HG03469 (cell line): Measurements from ENCODE around the gene C12orf57.
A peak's percentile ranks its signal among the peaks of the same experiment; 100 is the strongest.

Source experiments
- ATAC-seq: cut with Tn5 transposase; IDR thresholded peaks from one replicate; pipeline ENCODE4 v1.9.1; 2021; ENCODE audit warnings: mild to moderate bottlenecking, moderate library complexity, moderate number of reproducible peaks; ENCODE audit not compliant: unreplicated experiment

The C12orf57 gene

DNA sequence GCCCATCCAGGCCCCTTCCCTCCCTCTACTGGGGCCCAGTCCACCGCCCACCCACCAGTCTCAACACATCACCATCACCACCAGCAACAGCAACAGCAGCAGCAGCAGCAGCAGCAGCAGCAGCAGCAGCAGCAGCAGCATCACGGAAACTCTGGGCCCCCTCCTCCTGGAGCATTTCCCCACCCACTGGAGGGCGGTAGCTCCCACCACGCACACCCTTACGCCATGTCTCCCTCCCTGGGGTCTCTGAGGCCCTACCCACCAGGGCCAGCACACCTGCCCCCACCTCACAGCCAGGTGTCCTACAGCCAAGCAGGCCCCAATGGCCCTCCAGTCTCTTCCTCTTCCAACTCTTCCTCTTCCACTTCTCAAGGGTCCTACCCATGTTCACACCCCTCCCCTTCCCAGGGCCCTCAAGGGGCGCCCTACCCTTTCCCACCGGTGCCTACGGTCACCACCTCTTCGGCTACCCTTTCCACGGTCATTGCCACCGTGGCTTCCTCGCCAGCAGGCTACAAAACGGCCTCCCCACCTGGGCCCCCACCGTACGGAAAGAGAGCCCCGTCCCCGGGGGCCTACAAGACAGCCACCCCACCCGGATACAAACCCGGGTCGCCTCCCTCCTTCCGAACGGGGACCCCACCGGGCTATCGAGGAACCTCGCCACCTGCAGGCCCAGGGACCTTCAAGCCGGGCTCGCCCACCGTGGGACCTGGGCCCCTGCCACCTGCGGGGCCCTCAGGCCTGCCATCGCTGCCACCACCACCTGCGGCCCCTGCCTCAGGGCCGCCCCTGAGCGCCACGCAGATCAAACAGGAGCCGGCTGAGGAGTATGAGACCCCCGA lies 7.0 kb upstream of the C12orf57 start:
- no peak for ATAC-seq

DNA sequence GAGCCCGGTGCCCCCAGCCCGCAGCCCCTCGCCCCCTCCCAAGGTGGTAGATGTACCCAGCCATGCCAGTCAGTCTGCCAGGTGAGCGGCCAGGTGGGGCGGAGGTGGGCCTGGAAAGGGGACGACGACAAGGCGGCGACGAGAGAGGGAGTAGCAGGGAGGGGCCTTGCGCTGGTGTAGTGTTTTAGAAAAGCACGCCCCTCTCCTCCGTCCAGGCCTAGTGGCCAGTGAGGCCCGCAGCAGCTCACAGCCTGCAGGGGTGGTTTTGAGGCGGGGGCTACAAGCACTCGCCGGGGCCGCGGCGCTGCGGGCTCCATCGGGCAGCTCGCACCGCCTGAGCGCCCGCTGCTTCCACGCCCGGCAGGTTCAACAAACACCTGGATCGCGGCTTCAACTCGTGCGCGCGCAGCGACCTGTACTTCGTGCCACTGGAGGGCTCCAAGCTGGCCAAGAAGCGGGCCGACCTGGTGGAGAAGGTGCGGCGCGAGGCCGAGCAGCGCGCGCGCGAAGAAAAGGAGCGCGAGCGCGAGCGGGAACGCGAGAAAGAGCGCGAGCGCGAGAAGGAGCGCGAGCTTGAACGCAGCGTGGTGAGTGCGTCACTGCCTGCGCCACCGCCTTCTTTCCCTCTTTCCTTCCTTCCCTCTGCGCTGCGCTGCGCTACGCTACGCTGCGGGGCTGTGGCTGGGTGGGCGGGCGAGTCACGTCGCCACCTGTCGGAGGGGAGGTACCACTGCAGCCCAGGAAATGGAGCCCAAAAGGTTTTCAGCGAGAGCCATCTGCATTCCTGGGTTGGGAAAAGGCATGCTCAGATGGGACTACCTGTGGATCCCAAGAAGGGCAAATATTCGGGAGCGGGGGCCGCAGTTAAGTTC lies 6.1 kb upstream of the C12orf57 start:
- ATAC-seq: peak; percentile 74

DNA sequence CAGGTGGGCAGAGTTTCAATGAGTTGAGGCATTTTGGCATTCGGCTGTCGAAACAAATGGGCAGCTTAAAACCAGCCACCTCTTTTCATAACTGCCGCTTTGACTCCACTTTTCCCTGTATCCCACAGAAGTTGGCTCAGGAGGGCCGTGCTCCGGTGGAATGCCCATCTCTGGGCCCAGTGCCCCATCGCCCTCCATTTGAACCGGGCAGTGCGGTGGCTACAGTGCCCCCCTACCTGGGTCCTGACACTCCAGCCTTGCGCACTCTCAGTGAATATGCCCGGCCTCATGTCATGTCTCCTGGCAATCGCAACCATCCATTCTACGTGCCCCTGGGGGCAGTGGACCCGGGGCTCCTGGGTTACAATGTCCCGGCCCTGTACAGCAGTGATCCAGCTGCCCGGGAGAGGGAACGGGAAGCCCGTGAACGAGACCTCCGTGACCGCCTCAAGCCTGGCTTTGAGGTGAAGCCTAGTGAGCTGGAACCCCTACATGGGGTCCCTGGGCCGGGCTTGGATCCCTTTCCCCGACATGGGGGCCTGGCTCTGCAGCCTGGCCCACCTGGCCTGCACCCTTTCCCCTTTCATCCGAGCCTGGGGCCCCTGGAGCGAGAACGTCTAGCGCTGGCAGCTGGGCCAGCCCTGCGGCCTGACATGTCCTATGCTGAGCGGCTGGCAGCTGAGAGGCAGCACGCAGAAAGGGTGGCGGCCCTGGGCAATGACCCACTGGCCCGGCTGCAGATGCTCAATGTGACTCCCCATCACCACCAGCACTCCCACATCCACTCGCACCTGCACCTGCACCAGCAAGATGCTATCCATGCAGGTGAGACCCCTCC lies 5.2 kb upstream of the C12orf57 start:
- no peak for ATAC-seq

GRCh38 chr12:6939191-6939540 lies 4.7 kb upstream of the C12orf57 start:
- ATAC-seq: no peak

- no peak for ATAC-seq
These were observed 2.6 kb upstream of the C12orf57 start for GRCh38 chr12:6941267-6941666.

- no peak for ATAC-seq
These were observed 2.0 kb upstream of the C12orf57 start for GRCh38 chr12:6941782-6942181.

- ATAC-seq: no peak
These were observed 1.5 kb upstream of the C12orf57 start for GRCh38 chr12:6942331-6942665.

- peak; percentile 12 for ATAC-seq
These were observed 467 bp upstream of the C12orf57 start for GRCh38 chr12:6943389-6943721.

DNA sequence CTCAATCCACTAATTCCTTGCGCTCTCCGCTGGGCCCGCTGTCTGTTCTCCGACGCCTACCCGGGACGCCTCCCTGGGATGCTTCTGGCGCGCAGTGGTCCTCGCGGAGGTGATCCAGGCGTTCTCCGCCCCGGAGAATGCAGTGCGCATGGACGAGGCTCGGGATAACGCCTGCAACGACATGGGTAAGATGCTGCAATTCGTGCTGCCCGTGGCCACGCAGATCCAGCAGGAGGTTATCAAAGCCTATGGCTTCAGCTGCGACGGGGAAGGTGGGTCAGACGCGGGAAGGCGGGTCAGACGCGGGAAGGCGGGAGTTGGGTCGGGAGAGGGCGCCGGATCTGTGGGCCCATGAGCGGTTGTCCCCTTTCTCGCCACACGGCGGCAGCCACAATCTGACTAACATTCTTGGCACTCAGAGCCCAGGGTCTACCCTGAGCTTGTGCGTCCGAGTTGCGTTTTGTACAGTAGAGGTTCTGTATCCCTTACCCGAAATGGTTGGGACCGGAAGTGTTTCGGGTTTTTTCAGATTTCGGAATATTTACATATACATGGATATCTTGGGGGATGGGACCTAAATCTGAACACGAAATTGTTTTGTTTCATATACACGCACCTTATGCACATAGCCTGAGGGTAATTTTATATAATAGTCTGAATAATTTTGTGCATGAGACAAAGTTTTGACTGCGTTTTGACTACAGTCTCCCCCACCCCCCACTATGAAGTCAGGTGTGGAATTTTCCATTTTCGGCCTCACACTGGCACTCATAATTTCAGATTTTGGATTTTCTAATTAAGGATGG lies 762 bp downstream of the C12orf57 start:
- ATAC-seq: peak; percentile 22

- ATAC-seq: no peak
These were observed 1.8 kb downstream of the C12orf57 start for GRCh38 chr12:6945613-6946012.

DNA sequence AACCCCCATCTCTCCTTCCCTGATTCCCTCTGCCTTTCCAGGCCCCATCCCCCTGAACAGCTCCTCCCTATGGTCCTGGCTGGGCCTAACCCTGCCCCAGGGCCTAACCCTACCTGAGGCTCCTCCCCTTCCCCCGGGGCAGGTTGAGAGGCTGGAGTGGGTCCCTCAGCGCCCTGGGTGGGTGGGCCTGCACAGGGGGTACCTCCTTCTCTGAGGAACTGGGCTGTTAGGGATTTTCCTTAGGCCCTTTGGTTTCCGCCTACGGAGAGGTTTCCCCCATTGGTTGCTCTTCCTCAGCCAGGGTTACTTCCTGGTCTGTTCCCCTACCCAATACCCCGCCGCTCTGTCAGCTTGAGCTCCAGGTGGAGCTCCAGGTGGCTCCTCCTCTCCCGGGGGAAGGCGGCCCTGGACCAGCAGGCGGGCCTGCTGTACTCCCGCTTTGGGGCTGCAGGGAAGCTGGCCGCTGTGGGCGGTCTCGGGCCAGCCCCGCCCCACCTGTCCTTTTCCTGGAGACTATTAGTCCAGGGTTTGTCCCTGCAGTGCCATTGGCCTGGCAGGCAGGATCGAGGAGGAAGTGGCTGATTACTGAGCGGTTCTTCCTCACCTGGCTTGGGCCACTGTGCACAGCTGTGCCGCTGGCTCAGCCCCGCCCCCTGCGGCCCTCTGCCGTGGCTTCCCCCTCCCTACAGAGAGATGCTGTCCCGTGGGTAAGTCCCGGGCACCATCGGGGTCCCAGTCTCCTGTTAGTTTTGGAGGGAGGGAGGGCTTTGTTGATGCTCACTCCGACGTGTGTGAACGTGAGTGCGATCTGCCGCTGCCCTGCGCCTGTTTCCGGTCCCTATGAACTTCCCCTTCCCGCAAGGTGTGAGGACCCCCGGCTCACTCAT lies 2.5 kb downstream of the C12orf57 start:
- ATAC-seq: no peak

- ATAC-seq: no peak
These were observed 3.1 kb downstream of the C12orf57 start for GRCh38 chr12:6946920-6947374.

DNA sequence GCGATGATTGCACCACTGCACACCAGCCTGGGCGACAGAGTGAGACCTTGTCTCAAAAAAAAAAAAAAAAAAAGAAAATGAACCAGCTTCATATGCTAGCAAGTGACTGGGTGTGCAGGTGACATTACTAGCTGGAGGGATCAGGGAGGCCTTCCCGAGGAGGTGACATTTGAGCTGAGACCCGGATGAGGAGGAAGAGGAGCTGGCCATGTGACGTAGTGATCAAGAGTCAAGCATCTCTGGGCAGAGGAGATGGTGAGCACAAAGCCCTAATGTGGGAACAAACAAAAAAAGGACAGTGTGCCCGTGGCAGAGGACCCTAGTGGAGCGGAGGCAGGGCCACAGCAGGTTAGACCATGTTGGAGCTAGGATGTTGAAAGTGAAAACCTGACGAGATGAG lies 3.8 kb downstream of the C12orf57 start:
- no peak for ATAC-seq

GRCh38 chr12:6948873-6949594 lies 5.2 kb downstream of the C12orf57 start:
- no peak for ATAC-seq

GRCh38 chr12:6950401-6950801 lies 6.6 kb downstream of the C12orf57 start:
- ATAC-seq: no peak

GRCh38 chr12:6950811-6951540 lies 7.2 kb downstream of the C12orf57 start, which contains the start of gene PTPN6:
TSS of gene PTPN6 (plus strand) at chr12:6951356. CDS start at chr12:6951513, 157 bp downstream.
- ATAC-seq: no peak

- ATAC-seq: no peak
These were observed 7.8 kb downstream of the C12orf57 start for GRCh38 chr12:6951551-6952120.
